Liver (tissue), 9 donors: ENCODE measurements around the gene RASA3. TPM values are rescaled to one million over a fixed set of nuclear protein-coding genes. Genes with fewer than 3 reads are reported as not detected.

Experiments
- DNase-seq: peaks from one replicate; pipeline ENCODE4 v3.0.0-alpha.2; 2017; ENCODE audit warnings: low spot score
- H3K27ac ChIP-seq, 2 donors: one replicate each; pipeline ENCODE4 v1.7.0; 2013; ENCODE audit warnings: inconsistent platforms in 2 of 2, low read length in 2 of 2, control low read depth in 1 of 2, low read depth in 1 of 2, mild to moderate bottlenecking in 1 of 2
- H3K27me3 ChIP-seq, 4 donors: one replicate each; pipeline versions ENCODE4 v1.6.1 to v1.7.0; 2013; ENCODE audit warnings: low read length in 3 of 4, inconsistent platforms in 1 of 4, mild to moderate bottlenecking in 1 of 4, moderate library complexity in 1 of 4; ENCODE audit not compliant: control insufficient read depth in 4 of 4, insufficient read depth in 4 of 4
- H3K36me3 ChIP-seq, 4 donors: one replicate each; pipeline versions ENCODE4 v1.6.1 to v1.7.0; 2013; ENCODE audit warnings: low read length in 3 of 4, mild to moderate bottlenecking in 3 of 4, low read depth in 1 of 4, moderate library complexity in 1 of 4; ENCODE audit not compliant: control insufficient read depth in 4 of 4, insufficient read depth in 3 of 4
- H3K4me1 ChIP-seq, 4 donors: one replicate each; pipeline versions ENCODE4 v1.6.1 to v1.7.0; 2013; ENCODE audit warnings: low read length in 3 of 4, mild to moderate bottlenecking in 3 of 4, moderate library complexity in 1 of 4; ENCODE audit not compliant: control insufficient read depth in 4 of 4, insufficient read depth in 4 of 4
- H3K4me3 ChIP-seq, 3 donors: one replicate each; pipeline versions ENCODE4 v1.6.1 to v1.7.0; 2013; ENCODE audit warnings: low read length in 3 of 3, control low read depth in 1 of 3, low read depth in 1 of 3, mild to moderate bottlenecking in 1 of 3
- H3K9ac ChIP-seq, 2 donors: one replicate each; pipeline ENCODE4 v1.7.0; 2013; ENCODE audit warnings: low read length in 2 of 2, mild to moderate bottlenecking in 2 of 2, moderate library complexity in 2 of 2, control low read depth in 1 of 2, low read depth in 1 of 2
- H3K9me3 ChIP-seq, 4 donors: one replicate each; pipeline versions ENCODE4 v1.6.1 to v1.7.0; 2013; ENCODE audit warnings: low read length in 3 of 4; ENCODE audit not compliant: control insufficient read depth in 4 of 4
- EGR1 ChIP-seq, 2 donors: IDR thresholded peaks; 2 replicates each; pipeline ENCODE4 v1.6.1; 2016 to 2018; ENCODE audit warnings: antibody characterized with exemption in 2 of 2, low read depth in 2 of 2
- FOXA1 ChIP-seq: IDR thresholded peaks from 2 replicates; pipeline ENCODE4 v1.6.1; 2016; ENCODE audit warnings: antibody characterized with exemption
- FOXA2 ChIP-seq: IDR thresholded peaks from 2 replicates; pipeline ENCODE4 v1.6.1; 2016; ENCODE audit warnings: antibody characterized with exemption
- GABPA ChIP-seq, 2 donors: IDR thresholded peaks in 1 of 2; conservative IDR thresholded peaks in 1 of 2; 2 replicates each; pipeline ENCODE4 v1.6.1; 2016; ENCODE audit warnings: antibody characterized with exemption in 2 of 2, mild to moderate bottlenecking in 1 of 2, moderate library complexity in 1 of 2
- HNF4A ChIP-seq, 2 donors: conservative IDR thresholded peaks; 2 replicates each; pipeline ENCODE4 v1.6.1; 2016; ENCODE audit warnings: antibody characterized with exemption in 2 of 2, mild to moderate bottlenecking in 2 of 2
- HNF4G ChIP-seq: IDR thresholded peaks from 2 replicates; pipeline ENCODE4 v1.6.1; 2016; ENCODE audit warnings: antibody characterized with exemption
- JUND ChIP-seq, 2 donors: IDR thresholded peaks; 2 replicates each; pipeline ENCODE4 v1.6.1; 2016; ENCODE audit warnings: antibody characterized with exemption in 2 of 2
- NR2F2 ChIP-seq: IDR thresholded peaks from 2 replicates; pipeline ENCODE4 v1.6.1; 2016; ENCODE audit warnings: antibody characterized with exemption
- RAD21 ChIP-seq, 2 donors: IDR thresholded peaks; 2 replicates each; pipeline ENCODE4 v1.6.1; 2016; ENCODE audit warnings: antibody characterized with exemption in 2 of 2, mild to moderate bottlenecking in 2 of 2
- RXRA ChIP-seq, 2 donors: IDR thresholded peaks; 2 replicates each; pipeline ENCODE4 v1.6.1; 2017 to 2018; ENCODE audit warnings: antibody characterized with exemption in 2 of 2, mild to moderate bottlenecking in 1 of 2
- SP1 ChIP-seq: IDR thresholded peaks from 2 replicates; pipeline ENCODE4 v1.6.1; 2018; ENCODE audit warnings: antibody characterized with exemption, mild to moderate bottlenecking
- TAF1 ChIP-seq: conservative IDR thresholded peaks from 2 replicates; pipeline ENCODE4 v1.6.1; 2016; ENCODE audit warnings: antibody characterized with exemption, mild to moderate bottlenecking
- YY1 ChIP-seq: IDR thresholded peaks from 2 replicates; pipeline ENCODE4 v1.6.1; 2016; ENCODE audit warnings: antibody characterized with exemption, mild to moderate bottlenecking
- WGBS: extraction: QIAGEN DNeasy Blood & Tissue Kit; methylation state at CpG from one replicate; pipeline ENCODE4 v1.1.7; 2013; 5-methylcytosine and 5-hydroxymethylcytosine counted together
- polyA plus RNA-seq, 2 donors: library from polyadenylated mRNA; stranded (reverse) in 1 of 2; unstranded in 1 of 2; fragments of 200-250 nt in 1 of 2; fragments of >200 nt in 1 of 2; fragmentation: Nextera tagmentation in 1 of 2; extraction: Ambion mirVana in 1 of 2; gene quantifications; one replicate each; pipeline versions ENCODE4 v1.2.1 to v1.2.3, GENCODE V29; 2013 to 2015
- total RNA-seq, 2 donors: library from RNA; depleted of rRNA; stranded (reverse); fragments of >200 nt; gene quantifications; one replicate each; pipeline ENCODE4 v1.2.3, GENCODE V29; 2014
- TF ChIP-seq, protein P1 (sequence below): IDR thresholded peaks from 2 replicates; pipeline ENCODE4 v1.6.1; 2016; ENCODE audit warnings: antibody characterized with exemption
- TF ChIP-seq, protein P2 (sequence below): fragments of 150-350 bp; IDR thresholded peaks from 2 replicates; pipeline ENCODE4 v1.5.1; 2017; ENCODE audit warnings: improper control_type of control experiment, low read depth, low read length; ENCODE audit not compliant: missing input control
- TF ChIP-seq, protein P3 (sequence below): IDR thresholded peaks from 2 replicates; pipeline ENCODE4 v1.6.1; 2016; ENCODE audit warnings: antibody characterized with exemption
- TF ChIP-seq, protein P4 (sequence below): IDR thresholded peaks from 2 replicates; pipeline ENCODE4 v1.6.1; 2016; ENCODE audit warnings: antibody characterized with exemption, mild to moderate bottlenecking
- TF ChIP-seq, protein P5 (sequence below): IDR thresholded peaks from 2 replicates; pipeline ENCODE4 v1.6.1; 2016; ENCODE audit warnings: antibody characterized with exemption
- donor health status: healthy.
- donor health status: healthy.
- donor health status: healthy.
- donor health status: healthy.
- donor health status: healthy.

Gene RASA3
- total and polyA plus RNA-seq, 4 donors, result 0.64 to 5.9 (median 3.8) TPM

- Histone ChIP-seq H3K9me3 (no peaks in the 10 kb centered on the region), H3K27me3 (no peaks in the 10 kb centered on the region), H3K36me3 (peaks cover 0 to 2% (median 0%) of the 10 kb centered on the region in 4 donors), H3K9ac (no peak overlapping the region), H3K4me3 (no peak overlapping the region), H3K27ac (no peak overlapping the region), H3K4me1 (no peaks in the 10 kb centered on the region)
- TF ChIP-seq NR2F2 (peak; percentile 66), RXRA (IDR thresholded peaks at IDR 0.05) (peak in 1 of 2 donors; percentile 15)
- TF ChIP-seq, protein P1, sequence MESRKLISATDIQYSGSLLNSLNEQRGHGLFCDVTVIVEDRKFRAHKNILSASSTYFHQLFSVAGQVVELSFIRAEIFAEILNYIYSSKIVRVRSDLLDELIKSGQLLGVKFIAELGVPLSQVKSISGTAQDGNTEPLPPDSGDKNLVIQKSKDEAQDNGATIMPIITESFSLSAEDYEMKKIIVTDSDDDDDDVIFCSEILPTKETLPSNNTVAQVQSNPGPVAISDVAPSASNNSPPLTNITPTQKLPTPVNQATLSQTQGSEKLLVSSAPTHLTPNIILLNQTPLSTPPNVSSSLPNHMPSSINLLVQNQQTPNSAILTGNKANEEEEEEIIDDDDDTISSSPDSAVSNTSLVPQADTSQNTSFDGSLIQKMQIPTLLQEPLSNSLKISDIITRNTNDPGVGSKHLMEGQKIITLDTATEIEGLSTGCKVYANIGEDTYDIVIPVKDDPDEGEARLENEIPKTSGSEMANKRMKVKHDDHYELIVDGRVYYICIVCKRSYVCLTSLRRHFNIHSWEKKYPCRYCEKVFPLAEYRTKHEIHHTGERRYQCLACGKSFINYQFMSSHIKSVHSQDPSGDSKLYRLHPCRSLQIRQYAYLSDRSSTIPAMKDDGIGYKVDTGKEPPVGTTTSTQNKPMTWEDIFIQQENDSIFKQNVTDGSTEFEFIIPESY, result no peak
- WGBS, result 82% methylated on average over 26 of the region's 26 CpGs
- DNase-seq, result no peak
Measured at GRCh38 chr13:114032126-114032799, 100.2 kb downstream of the RASA3 start.

DNA sequence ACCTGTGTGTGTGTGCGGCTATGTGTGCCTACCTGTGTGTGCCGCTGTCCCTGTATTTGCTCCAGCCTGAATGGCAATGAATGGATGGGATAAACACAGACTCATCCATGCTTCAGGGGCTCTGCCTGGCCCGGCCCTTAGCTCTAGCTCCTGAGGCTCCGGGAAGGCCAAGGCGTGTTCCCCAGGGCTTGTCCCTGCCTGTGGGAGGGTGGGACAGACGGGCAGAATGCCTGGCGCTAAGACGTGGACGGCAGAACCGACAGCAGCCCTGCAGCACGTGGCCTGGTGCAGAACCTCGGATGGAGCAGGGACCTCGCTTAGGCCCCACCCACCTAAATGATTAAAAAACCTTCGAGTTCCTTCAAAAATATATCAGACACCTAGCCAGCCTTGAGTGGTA lies 100.8 kb downstream of the RASA3 start:
- H3K27ac ChIP-seq, result no peak overlapping the region
- no peak overlapping the region for H3K4me3 ChIP-seq
- 84% methylated on average over 14 of the region's 14 CpGs for WGBS
- no peak overlapping the region for H3K9ac ChIP-seq
- no peaks in the 10 kb centered on the region for H3K27me3 ChIP-seq
- peaks cover 0 to 2% (median 0%) of the 10 kb centered on the region in 4 donors for H3K36me3 ChIP-seq
- no peak for DNase-seq
- TF ChIP-seq YY1, result no peak
- TF ChIP-seq RAD21 (IDR thresholded peaks at IDR 0.05), result no peak
- no peak for TF ChIP-seq HNF4G
- TF ChIP-seq TAF1, result no peak
- TF ChIP-seq, protein P2, sequence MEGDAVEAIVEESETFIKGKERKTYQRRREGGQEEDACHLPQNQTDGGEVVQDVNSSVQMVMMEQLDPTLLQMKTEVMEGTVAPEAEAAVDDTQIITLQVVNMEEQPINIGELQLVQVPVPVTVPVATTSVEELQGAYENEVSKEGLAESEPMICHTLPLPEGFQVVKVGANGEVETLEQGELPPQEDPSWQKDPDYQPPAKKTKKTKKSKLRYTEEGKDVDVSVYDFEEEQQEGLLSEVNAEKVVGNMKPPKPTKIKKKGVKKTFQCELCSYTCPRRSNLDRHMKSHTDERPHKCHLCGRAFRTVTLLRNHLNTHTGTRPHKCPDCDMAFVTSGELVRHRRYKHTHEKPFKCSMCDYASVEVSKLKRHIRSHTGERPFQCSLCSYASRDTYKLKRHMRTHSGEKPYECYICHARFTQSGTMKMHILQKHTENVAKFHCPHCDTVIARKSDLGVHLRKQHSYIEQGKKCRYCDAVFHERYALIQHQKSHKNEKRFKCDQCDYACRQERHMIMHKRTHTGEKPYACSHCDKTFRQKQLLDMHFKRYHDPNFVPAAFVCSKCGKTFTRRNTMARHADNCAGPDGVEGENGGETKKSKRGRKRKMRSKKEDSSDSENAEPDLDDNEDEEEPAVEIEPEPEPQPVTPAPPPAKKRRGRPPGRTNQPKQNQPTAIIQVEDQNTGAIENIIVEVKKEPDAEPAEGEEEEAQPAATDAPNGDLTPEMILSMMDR, result no peak
- TF ChIP-seq GABPA (IDR thresholded peaks at IDR 0.05 in 1 of 2, conservative IDR thresholded peaks at IDR 0.05 in 1 of 2), result no peak
- no peak for TF ChIP-seq RXRA (IDR thresholded peaks at IDR 0.05)
- TF ChIP-seq, protein P3, sequence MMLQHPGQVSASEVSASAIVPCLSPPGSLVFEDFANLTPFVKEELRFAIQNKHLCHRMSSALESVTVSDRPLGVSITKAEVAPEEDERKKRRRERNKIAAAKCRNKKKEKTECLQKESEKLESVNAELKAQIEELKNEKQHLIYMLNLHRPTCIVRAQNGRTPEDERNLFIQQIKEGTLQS, result no peak
- no peak for TF ChIP-seq JUND (IDR thresholded peaks at IDR 0.05)
- TF ChIP-seq, protein P4, sequence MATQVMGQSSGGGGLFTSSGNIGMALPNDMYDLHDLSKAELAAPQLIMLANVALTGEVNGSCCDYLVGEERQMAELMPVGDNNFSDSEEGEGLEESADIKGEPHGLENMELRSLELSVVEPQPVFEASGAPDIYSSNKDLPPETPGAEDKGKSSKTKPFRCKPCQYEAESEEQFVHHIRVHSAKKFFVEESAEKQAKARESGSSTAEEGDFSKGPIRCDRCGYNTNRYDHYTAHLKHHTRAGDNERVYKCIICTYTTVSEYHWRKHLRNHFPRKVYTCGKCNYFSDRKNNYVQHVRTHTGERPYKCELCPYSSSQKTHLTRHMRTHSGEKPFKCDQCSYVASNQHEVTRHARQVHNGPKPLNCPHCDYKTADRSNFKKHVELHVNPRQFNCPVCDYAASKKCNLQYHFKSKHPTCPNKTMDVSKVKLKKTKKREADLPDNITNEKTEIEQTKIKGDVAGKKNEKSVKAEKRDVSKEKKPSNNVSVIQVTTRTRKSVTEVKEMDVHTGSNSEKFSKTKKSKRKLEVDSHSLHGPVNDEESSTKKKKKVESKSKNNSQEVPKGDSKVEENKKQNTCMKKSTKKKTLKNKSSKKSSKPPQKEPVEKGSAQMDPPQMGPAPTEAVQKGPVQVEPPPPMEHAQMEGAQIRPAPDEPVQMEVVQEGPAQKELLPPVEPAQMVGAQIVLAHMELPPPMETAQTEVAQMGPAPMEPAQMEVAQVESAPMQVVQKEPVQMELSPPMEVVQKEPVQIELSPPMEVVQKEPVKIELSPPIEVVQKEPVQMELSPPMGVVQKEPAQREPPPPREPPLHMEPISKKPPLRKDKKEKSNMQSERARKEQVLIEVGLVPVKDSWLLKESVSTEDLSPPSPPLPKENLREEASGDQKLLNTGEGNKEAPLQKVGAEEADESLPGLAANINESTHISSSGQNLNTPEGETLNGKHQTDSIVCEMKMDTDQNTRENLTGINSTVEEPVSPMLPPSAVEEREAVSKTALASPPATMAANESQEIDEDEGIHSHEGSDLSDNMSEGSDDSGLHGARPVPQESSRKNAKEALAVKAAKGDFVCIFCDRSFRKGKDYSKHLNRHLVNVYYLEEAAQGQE, result no peak
- TF ChIP-seq, protein P5, sequence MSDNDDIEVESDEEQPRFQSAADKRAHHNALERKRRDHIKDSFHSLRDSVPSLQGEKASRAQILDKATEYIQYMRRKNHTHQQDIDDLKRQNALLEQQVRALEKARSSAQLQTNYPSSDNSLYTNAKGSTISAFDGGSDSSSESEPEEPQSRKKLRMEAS, result no peak
- TF ChIP-seq, protein P1, result no peak
- TF ChIP-seq FOXA1, result no peak
- no peak for TF ChIP-seq EGR1 (IDR thresholded peaks at IDR 0.05; ENCODE audit: low read depth in 2 of 2)
- no peak for TF ChIP-seq SP1
- TF ChIP-seq HNF4A (conservative IDR thresholded peaks at IDR 0.05), result no peak
- no peak for TF ChIP-seq FOXA2
- no peak for TF ChIP-seq NR2F2
- no peaks in the 10 kb centered on the region for H3K9me3 ChIP-seq
- H3K4me1 ChIP-seq, result no peaks in the 10 kb centered on the region
